GM12865 (cell line): Measurements from ENCODE around the gene PREX1.

Experiments used
- DNase-seq: peaks from one replicate; pipeline ENCODE4 v3.0.0; 2010; ENCODE audit warnings: low read depth
- H3K4me3 ChIP-seq: 2 replicates; pipeline ENCODE4 v1.5.1; 2011; ENCODE audit warnings: mild to moderate bottlenecking, low read depth, low read length, control low read depth
- TF ChIP-seq, protein P1 (sequence below): IDR thresholded peaks from 2 replicates; pipeline ENCODE4 v1.5.1; 2011; ENCODE audit warnings: low read length, control low read depth, low read depth, inconsistent platforms; ENCODE audit not compliant: insufficient read depth; ENCODE audit errors: missing control alignments

Gene PREX1

DNA sequence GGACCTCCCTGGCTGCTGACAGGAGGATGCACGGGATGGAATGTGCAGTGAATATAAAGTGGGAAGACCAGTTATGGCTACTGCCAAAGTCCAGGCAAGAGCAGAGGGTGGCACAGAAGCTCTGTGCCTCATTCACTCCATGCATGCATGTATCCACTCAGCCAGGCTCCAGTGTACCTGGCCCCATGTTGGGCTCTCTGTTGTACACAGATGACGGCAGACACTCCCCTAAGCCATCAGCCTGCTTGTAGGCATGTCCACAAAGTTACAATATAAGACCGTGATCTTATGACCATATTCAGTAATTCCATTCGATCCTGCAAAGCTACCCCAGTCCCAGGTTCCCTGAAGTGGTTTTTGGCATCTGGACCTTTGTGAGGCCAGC is 116.8 kb downstream of the PREX1 start:
- no peak for DNase-seq
- TF ChIP-seq, protein P1, sequence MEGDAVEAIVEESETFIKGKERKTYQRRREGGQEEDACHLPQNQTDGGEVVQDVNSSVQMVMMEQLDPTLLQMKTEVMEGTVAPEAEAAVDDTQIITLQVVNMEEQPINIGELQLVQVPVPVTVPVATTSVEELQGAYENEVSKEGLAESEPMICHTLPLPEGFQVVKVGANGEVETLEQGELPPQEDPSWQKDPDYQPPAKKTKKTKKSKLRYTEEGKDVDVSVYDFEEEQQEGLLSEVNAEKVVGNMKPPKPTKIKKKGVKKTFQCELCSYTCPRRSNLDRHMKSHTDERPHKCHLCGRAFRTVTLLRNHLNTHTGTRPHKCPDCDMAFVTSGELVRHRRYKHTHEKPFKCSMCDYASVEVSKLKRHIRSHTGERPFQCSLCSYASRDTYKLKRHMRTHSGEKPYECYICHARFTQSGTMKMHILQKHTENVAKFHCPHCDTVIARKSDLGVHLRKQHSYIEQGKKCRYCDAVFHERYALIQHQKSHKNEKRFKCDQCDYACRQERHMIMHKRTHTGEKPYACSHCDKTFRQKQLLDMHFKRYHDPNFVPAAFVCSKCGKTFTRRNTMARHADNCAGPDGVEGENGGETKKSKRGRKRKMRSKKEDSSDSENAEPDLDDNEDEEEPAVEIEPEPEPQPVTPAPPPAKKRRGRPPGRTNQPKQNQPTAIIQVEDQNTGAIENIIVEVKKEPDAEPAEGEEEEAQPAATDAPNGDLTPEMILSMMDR, result no peak
- no peak overlapping the region for H3K4me3 ChIP-seq

DNA sequence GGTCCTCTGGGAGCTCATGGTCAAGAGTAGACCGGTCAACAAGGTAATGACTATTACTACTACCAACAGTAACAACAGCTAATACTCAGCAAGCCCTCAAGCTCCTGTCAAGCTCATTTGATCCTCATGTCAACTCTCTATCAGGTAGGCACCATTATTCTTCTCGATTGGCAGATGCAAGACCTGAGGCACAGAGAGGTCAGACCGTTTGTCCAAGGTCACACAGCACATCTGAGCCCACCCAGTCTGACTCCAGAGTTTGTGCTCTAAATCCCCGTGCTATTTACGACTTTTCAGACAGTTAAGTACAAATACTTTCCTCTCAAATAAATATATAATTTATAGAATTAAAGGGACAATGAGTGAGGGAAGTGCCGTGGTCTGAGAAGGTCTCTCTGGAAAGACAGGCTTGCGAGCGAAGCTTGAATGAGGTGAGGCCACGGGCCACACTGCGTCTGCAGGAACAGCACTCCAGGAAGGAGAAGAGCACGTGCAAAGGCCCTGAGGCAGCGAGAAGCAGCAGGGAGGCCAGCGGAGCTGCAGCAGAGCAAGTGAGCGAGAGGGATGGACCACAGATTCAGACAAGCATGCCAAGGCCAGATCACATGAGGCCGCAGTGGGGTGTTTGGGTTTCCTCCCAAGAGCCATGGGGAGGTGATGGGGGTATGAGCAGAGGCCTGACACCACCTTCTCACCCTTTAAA is 117.3 kb downstream of the PREX1 start:
- no peak for DNase-seq
- no peak overlapping the region for H3K4me3 ChIP-seq
- TF ChIP-seq, protein P1, result no peak

DNA sequence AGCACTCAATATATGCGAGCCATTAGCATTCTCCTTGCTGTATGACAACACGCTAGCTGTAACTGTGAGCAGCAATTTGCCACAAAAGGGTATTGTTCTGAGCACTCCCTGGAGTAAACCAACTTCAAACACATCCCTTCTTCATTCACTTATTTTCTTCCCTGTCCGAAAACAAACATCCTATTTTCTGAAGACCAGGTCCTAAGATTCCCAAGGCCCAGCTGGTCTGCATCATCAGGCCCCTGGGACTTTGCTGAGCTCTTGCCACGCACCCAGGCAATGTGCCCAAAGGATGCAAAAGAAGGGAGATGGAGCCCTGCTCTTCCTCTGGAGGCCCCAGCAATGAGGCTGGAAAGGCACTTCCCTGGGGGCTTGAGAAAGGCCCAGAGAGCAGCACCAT is 118.1 kb downstream of the PREX1 start:
- no peak overlapping the region for H3K4me3 ChIP-seq
- TF ChIP-seq, protein P1, result no peak
- DNase-seq, result no peak

DNA sequence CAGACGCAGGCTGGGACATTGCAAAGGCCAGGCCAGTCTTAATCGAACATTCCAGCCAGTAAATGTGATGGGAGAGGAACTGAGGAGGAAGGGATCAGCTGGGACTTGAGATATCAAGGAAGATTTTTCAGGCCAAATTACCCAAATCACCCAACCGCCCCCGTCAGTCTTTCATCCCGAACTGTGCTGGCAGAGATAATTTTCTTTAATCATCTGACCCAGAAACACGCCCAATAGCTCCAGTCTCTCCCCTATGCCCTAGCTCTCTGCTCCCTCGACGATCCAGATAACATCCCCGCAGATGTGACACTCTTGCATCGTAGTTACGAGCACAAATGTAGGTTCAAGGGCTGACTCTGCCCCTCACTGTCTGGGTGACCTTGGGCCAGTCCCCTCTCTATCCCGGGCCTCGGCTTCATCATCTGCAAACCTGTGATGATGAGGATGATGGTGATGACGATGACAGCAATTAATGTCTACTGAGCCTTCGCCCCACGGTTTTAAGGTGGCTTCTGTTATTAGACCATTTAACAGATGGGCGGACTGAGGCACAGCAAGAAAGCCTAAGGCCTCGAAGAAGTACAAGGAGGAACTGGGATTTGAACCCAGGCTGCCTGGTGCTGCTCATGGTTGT is 118.6 kb downstream of the PREX1 start:
- DNase-seq, result no peak
- TF ChIP-seq, protein P1, result no peak
- no peak overlapping the region for H3K4me3 ChIP-seq

DNA sequence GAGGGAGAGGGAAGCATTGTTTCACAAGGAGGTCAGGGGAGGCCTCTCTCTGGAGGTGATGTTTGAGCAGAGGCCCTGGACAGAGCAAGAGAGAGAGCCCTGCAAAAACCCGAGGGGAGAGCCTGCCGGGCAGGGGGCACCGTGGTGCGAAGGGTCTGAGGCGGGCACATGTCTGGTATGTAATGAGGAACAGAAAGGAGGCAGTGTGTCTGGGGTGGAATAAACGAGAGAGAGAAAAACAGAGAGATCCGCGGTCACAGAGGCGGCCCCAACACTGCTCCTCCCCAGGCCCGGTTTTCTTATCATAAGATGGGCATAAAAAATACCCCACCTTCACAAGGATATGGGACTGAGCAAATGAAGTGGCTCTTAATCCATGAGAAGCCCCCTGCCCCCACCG is 119.2 kb downstream of the PREX1 start:
- no peak overlapping the region for H3K4me3 ChIP-seq
- no peak for DNase-seq
- TF ChIP-seq, protein P1, result no peak

DNA sequence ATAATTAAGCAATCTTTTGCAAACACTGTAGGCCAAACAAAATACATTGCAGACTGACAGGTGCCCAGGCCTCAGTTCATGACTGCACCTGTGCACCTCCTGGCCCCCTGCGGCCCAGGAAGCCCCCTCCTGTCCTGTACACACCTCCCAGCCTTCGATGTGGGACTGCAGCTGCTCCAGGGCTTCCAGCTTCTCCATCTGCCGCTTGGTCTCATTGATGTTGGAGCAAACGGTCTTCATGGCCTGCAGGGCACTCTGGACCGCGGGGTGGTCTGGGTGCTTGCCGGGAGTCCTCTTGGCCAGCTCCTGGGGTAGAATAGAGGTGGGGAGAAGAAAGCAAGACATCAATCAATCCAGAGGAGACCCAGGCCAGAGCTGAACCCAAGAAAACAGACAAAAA is 119.7 kb downstream of the PREX1 start:
- no peak overlapping the region for H3K4me3 ChIP-seq
- TF ChIP-seq, protein P1, result no peak
- DNase-seq, result no peak
